ENCODE data around the gene SPR. TPM values are rescaled to one million over a fixed set of nuclear protein-coding genes. Genes with fewer than 3 reads are reported as not detected.

Gene SPR
- total and polyA plus RNA-seq, 2 of the 13 experiments (the other 11 are each of a cell fraction or from before 2014, with no cell fraction given) = 34.0 to 96.0 TPM

DNA sequence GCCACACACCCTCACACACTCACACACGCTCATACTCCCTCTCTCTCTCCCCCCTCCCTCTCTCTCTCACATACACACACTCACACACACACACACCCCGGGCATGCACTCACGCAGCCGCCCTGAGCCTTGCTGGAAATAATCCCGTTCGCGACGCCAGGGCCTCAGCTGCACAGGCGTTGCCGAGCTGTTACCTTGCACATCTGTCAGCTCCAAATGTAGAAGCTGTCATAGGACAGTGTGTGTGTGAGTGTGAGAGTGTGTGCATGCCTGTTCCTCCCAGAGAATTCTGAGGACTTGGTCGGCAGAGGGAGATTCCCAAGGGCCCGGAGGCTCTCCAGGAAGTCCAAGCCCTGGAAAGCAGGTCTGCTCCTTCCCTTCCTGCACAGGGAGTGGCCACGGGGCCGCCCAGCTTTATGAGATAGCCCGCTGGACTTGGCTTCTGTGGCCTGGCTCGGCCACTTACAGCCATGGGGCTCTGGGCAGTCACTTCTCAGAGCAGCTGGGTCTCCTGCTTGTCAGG is 8.6 kb downstream of the SPR start (continued):
- TF ChIP-seq NR2F2 (IDR thresholded peaks at IDR 0.05; ENCODE audit: borderline replicate concordance, low read depth) (no peak), DNMT1 (CRISPR knock-in tag; IDR thresholded peaks at IDR 0.05) (no peak), TBL1XR1 (IDR thresholded peaks at IDR 0.05; ENCODE audit: borderline replicate concordance, low read length, partially characterized antibody) (no peak), ZBTB38 (CRISPR knock-in tag; IDR thresholded peaks at IDR 0.05) (0 out of 2 replicates have a peak, but pooled peaks have one; percentile 24), XRCC5 (optimal IDR thresholded peaks at IDR 0.05; ENCODE audit: low read length) (peak; percentile 34), BCL6 (CRISPR knock-in tag; IDR thresholded peaks at IDR 0.05) (peak; percentile 54), ZEB1 (IDR thresholded peaks at IDR 0.05; ENCODE audit: insufficient replicate concordance, low read depth) (no peak)
- TF ChIP-seq, protein P1, sequence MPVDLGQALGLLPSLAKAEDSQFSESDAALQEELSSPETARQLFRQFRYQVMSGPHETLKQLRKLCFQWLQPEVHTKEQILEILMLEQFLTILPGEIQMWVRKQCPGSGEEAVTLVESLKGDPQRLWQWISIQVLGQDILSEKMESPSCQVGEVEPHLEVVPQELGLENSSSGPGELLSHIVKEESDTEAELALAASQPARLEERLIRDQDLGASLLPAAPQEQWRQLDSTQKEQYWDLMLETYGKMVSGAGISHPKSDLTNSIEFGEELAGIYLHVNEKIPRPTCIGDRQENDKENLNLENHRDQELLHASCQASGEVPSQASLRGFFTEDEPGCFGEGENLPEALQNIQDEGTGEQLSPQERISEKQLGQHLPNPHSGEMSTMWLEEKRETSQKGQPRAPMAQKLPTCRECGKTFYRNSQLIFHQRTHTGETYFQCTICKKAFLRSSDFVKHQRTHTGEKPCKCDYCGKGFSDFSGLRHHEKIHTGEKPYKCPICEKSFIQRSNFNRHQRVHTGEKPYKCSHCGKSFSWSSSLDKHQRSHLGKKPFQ (CRISPR knock-in tag; IDR thresholded peaks at IDR 0.05; ENCODE audit: insufficient replicate concordance) = no peak
- TF ChIP-seq, protein P2, sequence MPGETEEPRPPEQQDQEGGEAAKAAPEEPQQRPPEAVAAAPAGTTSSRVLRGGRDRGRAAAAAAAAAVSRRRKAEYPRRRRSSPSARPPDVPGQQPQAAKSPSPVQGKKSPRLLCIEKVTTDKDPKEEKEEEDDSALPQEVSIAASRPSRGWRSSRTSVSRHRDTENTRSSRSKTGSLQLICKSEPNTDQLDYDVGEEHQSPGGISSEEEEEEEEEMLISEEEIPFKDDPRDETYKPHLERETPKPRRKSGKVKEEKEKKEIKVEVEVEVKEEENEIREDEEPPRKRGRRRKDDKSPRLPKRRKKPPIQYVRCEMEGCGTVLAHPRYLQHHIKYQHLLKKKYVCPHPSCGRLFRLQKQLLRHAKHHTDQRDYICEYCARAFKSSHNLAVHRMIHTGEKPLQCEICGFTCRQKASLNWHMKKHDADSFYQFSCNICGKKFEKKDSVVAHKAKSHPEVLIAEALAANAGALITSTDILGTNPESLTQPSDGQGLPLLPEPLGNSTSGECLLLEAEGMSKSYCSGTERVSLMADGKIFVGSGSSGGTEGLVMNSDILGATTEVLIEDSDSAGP (CRISPR knock-in tag; IDR thresholded peaks at IDR 0.05; ENCODE audit: borderline replicate concordance) = peak; percentile 39; the same call in 1 of the 2 replicates
- TF ChIP-seq, protein P3, sequence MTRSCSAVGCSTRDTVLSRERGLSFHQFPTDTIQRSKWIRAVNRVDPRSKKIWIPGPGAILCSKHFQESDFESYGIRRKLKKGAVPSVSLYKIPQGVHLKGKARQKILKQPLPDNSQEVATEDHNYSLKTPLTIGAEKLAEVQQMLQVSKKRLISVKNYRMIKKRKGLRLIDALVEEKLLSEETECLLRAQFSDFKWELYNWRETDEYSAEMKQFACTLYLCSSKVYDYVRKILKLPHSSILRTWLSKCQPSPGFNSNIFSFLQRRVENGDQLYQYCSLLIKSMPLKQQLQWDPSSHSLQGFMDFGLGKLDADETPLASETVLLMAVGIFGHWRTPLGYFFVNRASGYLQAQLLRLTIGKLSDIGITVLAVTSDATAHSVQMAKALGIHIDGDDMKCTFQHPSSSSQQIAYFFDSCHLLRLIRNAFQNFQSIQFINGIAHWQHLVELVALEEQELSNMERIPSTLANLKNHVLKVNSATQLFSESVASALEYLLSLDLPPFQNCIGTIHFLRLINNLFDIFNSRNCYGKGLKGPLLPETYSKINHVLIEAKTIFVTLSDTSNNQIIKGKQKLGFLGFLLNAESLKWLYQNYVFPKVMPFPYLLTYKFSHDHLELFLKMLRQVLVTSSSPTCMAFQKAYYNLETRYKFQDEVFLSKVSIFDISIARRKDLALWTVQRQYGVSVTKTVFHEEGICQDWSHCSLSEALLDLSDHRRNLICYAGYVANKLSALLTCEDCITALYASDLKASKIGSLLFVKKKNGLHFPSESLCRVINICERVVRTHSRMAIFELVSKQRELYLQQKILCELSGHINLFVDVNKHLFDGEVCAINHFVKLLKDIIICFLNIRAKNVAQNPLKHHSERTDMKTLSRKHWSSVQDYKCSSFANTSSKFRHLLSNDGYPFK (CRISPR knock-in tag; IDR thresholded peaks at IDR 0.05; ENCODE audit: borderline replicate concordance) = 0 out of 2 replicates have a peak, but pooled peaks have one; percentile 33
- TF ChIP-seq, protein P4, sequence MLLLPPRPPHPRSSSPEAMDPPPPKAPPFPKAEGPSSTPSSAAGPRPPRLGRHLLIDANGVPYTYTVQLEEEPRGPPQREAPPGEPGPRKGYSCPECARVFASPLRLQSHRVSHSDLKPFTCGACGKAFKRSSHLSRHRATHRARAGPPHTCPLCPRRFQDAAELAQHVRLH (CRISPR knock-in tag; IDR thresholded peaks at IDR 0.05; ENCODE audit: borderline replicate concordance, low read depth) = no peak
- TF ChIP-seq, protein P5, sequence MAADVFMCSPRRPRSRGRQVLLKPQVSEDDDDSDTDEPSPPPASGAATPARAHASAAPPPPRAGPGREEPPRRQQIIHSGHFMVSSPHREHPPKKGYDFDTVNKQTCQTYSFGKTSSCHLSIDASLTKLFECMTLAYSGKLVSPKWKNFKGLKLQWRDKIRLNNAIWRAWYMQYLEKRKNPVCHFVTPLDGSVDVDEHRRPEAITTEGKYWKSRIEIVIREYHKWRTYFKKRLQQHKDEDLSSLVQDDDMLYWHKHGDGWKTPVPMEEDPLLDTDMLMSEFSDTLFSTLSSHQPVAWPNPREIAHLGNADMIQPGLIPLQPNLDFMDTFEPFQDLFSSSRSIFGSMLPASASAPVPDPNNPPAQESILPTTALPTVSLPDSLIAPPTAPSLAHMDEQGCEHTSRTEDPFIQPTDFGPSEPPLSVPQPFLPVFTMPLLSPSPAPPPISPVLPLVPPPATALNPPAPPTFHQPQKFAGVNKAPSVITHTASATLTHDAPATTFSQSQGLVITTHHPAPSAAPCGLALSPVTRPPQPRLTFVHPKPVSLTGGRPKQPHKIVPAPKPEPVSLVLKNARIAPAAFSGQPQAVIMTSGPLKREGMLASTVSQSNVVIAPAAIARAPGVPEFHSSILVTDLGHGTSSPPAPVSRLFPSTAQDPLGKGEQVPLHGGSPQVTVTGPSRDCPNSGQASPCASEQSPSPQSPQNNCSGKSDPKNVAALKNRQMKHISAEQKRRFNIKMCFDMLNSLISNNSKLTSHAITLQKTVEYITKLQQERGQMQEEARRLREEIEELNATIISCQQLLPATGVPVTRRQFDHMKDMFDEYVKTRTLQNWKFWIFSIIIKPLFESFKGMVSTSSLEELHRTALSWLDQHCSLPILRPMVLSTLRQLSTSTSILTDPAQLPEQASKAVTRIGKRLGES (CRISPR knock-in tag; IDR thresholded peaks at IDR 0.05; ENCODE audit: borderline replicate concordance) = no peak
